ENCODE results near the gene APOH. TPM values are rescaled to one million over a fixed set of nuclear protein-coding genes. Genes with fewer than 3 reads are reported as not detected.

The APOH gene
- total and polyA plus RNA-seq, 12 donors = 0.57 TPM; not detected in 11

- Histone ChIP-seq H3K27me3 (no peaks in the 10 kb centered on the region), H3K4me3 (no peak overlapping the region), H3K27ac (no peak overlapping the region), H3K4me1 (peaks cover 0 to 5% (median 0%) of the 10 kb centered on the region in 9 donors), H3K9me3 (peaks cover 0 to 22% (median 4%) of the 10 kb centered on the region in 11 donors), H3K36me3 (no peaks in the 10 kb centered on the region)
- no peak for DNase-seq
- ATAC-seq = no peak
- intact Hi-C loops (cut with DNase I) = loop anchor here in 1 of 10 donors (10.0 kb wide), 1 partner anchor 56 kb away; no protein-coding TSS in a partner anchor
- WGBS, 2 donors = 63 to 70% methylated on average over 8 of the region's 8 CpGs
- TF ChIP-seq, protein P1, sequence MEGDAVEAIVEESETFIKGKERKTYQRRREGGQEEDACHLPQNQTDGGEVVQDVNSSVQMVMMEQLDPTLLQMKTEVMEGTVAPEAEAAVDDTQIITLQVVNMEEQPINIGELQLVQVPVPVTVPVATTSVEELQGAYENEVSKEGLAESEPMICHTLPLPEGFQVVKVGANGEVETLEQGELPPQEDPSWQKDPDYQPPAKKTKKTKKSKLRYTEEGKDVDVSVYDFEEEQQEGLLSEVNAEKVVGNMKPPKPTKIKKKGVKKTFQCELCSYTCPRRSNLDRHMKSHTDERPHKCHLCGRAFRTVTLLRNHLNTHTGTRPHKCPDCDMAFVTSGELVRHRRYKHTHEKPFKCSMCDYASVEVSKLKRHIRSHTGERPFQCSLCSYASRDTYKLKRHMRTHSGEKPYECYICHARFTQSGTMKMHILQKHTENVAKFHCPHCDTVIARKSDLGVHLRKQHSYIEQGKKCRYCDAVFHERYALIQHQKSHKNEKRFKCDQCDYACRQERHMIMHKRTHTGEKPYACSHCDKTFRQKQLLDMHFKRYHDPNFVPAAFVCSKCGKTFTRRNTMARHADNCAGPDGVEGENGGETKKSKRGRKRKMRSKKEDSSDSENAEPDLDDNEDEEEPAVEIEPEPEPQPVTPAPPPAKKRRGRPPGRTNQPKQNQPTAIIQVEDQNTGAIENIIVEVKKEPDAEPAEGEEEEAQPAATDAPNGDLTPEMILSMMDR (IDR thresholded peaks at IDR 0.05) = no peak
Observed at GRCh38 chr17:66268247-66268927, 39.2 kb upstream of the APOH start.

DNA sequence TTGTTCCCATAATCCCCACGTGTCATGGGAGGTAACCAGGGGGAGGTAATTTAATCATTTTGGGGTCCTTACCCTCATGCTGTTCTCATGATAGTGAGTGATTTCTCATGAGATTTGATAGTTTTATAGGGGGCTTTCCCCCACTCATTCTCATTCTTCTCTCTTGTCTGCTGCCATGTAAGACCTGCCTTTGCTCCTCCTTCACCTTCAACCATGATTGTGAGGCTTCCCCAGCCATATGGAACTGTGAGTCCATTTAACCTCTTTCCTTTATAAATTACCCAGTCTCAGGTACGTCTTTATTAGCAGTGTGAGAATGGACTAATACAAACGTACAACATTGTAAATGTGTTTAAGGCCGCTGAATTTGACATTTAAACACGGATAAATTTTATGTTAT, 35.5 kb upstream of the APOH start:
- intact Hi-C loops (cut with DNase I) = loop anchor here in 2 of 10 donors (5.0 to 10.0 kb wide), 2 partner anchors 60 to 303 kb away; no protein-coding TSS in a partner anchor
- Histone ChIP-seq H3K27me3 (no peaks in the 10 kb centered on the region), H3K4me1 (no peaks in the 10 kb centered on the region), H3K4me3 (no peak overlapping the region), H3K27ac (no peak overlapping the region), H3K9me3 (no peaks in the 10 kb centered on the region), H3K36me3 (no peaks in the 10 kb centered on the region)
- TF ChIP-seq, protein P1 (IDR thresholded peaks at IDR 0.05) = no peak
- ATAC-seq = no peak
- no peak for DNase-seq
- 92 to 96% methylated on average over 5 of the region's 5 CpGs for WGBS, 2 donors

- H3K4me1 ChIP-seq = no peaks in the 10 kb centered on the region
- no peaks in the 10 kb centered on the region for H3K9me3 ChIP-seq
- no peak overlapping the region for H3K4me3 ChIP-seq
- ATAC-seq (no peak), DNase-seq (no peak)
- TF ChIP-seq, protein P1 (IDR thresholded peaks at IDR 0.05) = no peak
- no peak overlapping the region for H3K27ac ChIP-seq
- no peaks in the 10 kb centered on the region for H3K36me3 ChIP-seq
- intact Hi-C loops (cut with DNase I) = loop anchor here in 2 of 10 donors (5.0 to 10.0 kb wide), 2 partner anchors 62 to 305 kb away; no protein-coding TSS in a partner anchor
- 54 to 66% methylated on average over 2 of the region's 2 CpGs for WGBS, 2 donors
- H3K27me3 ChIP-seq = no peaks in the 10 kb centered on the region
Observed at GRCh38 chr17:66262767-66263166, 33.6 kb upstream of the APOH start.

DNA sequence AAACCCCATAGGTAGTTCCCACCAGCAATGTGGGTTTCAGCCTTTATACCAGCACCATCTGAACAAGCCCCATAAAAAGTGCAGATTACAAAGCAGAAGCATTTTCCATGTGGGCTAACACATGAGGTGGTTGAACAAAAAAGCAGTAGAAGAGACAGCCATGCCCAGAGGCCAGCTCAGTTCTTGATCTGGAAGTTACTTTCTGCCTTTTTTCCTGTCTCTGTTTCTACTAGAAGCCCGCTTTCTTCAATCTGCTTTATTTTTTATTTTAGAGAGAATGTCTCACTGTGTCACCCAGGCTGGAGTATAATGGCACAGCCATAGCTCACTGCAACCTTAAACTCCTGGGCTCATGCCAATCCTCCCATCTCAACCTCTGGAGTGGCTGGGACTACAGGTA, 31.5 kb upstream of the APOH start:
- H3K36me3 ChIP-seq = no peaks in the 10 kb centered on the region
- H3K27me3 ChIP-seq = no peaks in the 10 kb centered on the region
- DNase-seq (no peak), ATAC-seq (no peak)
- H3K9me3 ChIP-seq = no peaks in the 10 kb centered on the region
- H3K4me1 ChIP-seq = no peaks in the 10 kb centered on the region
- no peak overlapping the region for H3K27ac ChIP-seq
- no peak overlapping the region for H3K4me3 ChIP-seq
- 95 to 100% methylated on average over 1 of the region's 1 CpG for WGBS, 2 donors
- TF ChIP-seq, protein P1 (IDR thresholded peaks at IDR 0.05) = no peak
- intact Hi-C loops (cut with DNase I) = loop anchor here in 2 of 10 donors (5.0 to 10.0 kb wide), 2 partner anchors 64 to 307 kb away; no protein-coding TSS in a partner anchor
